Keratinocyte (primary cell): ENCODE results near the gene PLEKHH1. TPM values are rescaled to one million over a fixed set of nuclear protein-coding genes. Genes with fewer than 3 reads are reported as not detected.
A peak's percentile ranks its signal among the peaks of the same experiment; 100 is the strongest.

Source experiments
- DNase-seq: peaks from one replicate; pipeline ENCODE4 v3.0.0-alpha.2; 2011; ENCODE audit warnings: low read depth, missing footprints, low spot score
- FAIRE-seq: peaks from 2 replicates; lab custom pipeline; 2011; peaks lifted over from hg19 to GRCh38; lab: Jason Lieb, UNC
- H2AFZ ChIP-seq: 2 replicates; pipeline ENCODE4 v1.6.0; 2012; ENCODE audit warnings: low read length, control low read depth, inconsistent platforms; ENCODE audit not compliant: control insufficient read depth
- H3K27ac ChIP-seq: 2 replicates; pipeline ENCODE4 v1.5.1; 2011; ENCODE audit warnings: low read length; ENCODE audit not compliant: control insufficient read depth, insufficient read depth
- H3K27me3 ChIP-seq: 3 replicates; pipeline ENCODE4 v1.6.0; 2011; ENCODE audit warnings: low read length; ENCODE audit not compliant: control insufficient read depth, insufficient read depth; ENCODE audit errors: extremely low read depth
- H3K36me3 ChIP-seq, 2 experiments: 2 replicates in 1 of 2; 3 replicates in 1 of 2; pipeline ENCODE4 v1.5.1; 2011; ENCODE audit warnings: low read length in 2 of 2, mild to moderate bottlenecking in 1 of 2; ENCODE audit not compliant: control insufficient read depth in 2 of 2, insufficient read depth in 2 of 2; ENCODE audit errors: extremely low read depth in 1 of 2
- H3K4me1 ChIP-seq: 3 replicates; pipeline ENCODE4 v1.5.1; 2011; ENCODE audit warnings: low read length; ENCODE audit not compliant: control insufficient read depth, insufficient read depth; ENCODE audit errors: extremely low read depth
- H3K4me2 ChIP-seq: 3 replicates; pipeline ENCODE4 v1.6.0; 2011; ENCODE audit warnings: low read depth, low read length; ENCODE audit not compliant: control insufficient read depth, insufficient read depth; ENCODE audit errors: extremely low read depth
- H3K4me3 ChIP-seq, 3 experiments: fragments of 200-600 bp in 1 of 3; sonication (generic) in 1 of 3; 2 replicates in 2 of 3; 3 replicates in 1 of 3; pipeline ENCODE4 v1.5.1; 2011 to 2016; ENCODE audit warnings: low read length in 3 of 3, mild to moderate bottlenecking in 3 of 3, control low read depth in 2 of 3, inconsistent platforms in 1 of 3, low read depth in 1 of 3, mixed read lengths in 1 of 3, mixed run types in 1 of 3, moderate library complexity in 1 of 3; ENCODE audit not compliant: control insufficient read depth in 2 of 3, insufficient read depth in 2 of 3; ENCODE audit errors: extremely low read depth in 1 of 3
- H3K79me2 ChIP-seq: 2 replicates; pipeline ENCODE4 v1.6.0; 2012; ENCODE audit warnings: low read length; ENCODE audit not compliant: control insufficient read depth, insufficient read depth
- H3K9ac ChIP-seq: 3 replicates; pipeline ENCODE4 v1.6.0; 2011; ENCODE audit warnings: low read length; ENCODE audit not compliant: control insufficient read depth, insufficient read depth; ENCODE audit errors: extremely low read depth
- H3K9me1 ChIP-seq: 3 replicates; pipeline ENCODE4 v1.6.0; 2011; ENCODE audit warnings: low read length; ENCODE audit not compliant: control insufficient read depth, insufficient read depth; ENCODE audit errors: extremely low read depth
- H3K9me3 ChIP-seq: 2 replicates; pipeline ENCODE4 v1.5.1; 2012; ENCODE audit warnings: low read depth, low read length; ENCODE audit not compliant: control insufficient read depth
- H4K20me1 ChIP-seq: 3 replicates; pipeline ENCODE4 v1.6.0; 2011; ENCODE audit warnings: low read length; ENCODE audit not compliant: control insufficient read depth, insufficient read depth; ENCODE audit errors: extremely low read depth
- EZH2 ChIP-seq: IDR thresholded peaks from one replicate; pipeline ENCODE4 v1.6.1; 2012; ENCODE audit warnings: inconsistent platforms, mild to moderate bottlenecking, low read length, moderate library complexity
- dilution Hi-C: fragments of 300-500 bp; cut with MboI; formaldehyde crosslinking; loops from one replicate; pipeline ENCODE4 v1.7.0; 2020; ENCODE audit warnings: low sequenced_read_pairs; ENCODE audit not compliant: extremely low pct_ligation_motif_present
- polyA plus RNA-seq, 5 experiments: library from polyadenylated mRNA; depleted of rRNA in 3 of 5; stranded (reverse) in 3 of 5; stranded (forward) in 1 of 5; unstranded in 1 of 5; fragments of >200 nt; gene quantifications; 1 replicate in 1 of 5; 2 replicates in 3 of 5; 3 replicates in 1 of 5; pipeline versions ENCODE4 v1.2.1 to v1.2.3, GENCODE V29; 2011 to 2012; ENCODE audit warnings: missing spikeins in 2 of 5, low read depth in 1 of 5, low replicate concordance in 1 of 5
- TF ChIP-seq, protein P1 (sequence below), 3 experiments: IDR thresholded peaks in 1 of 3; conservative IDR thresholded peaks in 1 of 3; optimal IDR thresholded peaks in 1 of 3; 2 replicates in 2 of 3; 3 replicates in 1 of 3; pipeline versions ENCODE3 to v1.5.1; 2011; ENCODE audit warnings: low read length in 3 of 3, mild to moderate bottlenecking in 3 of 3, moderate library complexity in 2 of 3, control low read depth in 1 of 3, inconsistent platforms in 1 of 3; ENCODE audit not compliant: insufficient read depth in 2 of 3; ENCODE audit errors: extremely low read depth in 1 of 3

The PLEKHH1 gene
- polyA plus RNA-seq, 1 donor (not counting 4 experiments of a cell fraction or from before 2014, with no cell fraction given) = 4.4 TPM

DNA sequence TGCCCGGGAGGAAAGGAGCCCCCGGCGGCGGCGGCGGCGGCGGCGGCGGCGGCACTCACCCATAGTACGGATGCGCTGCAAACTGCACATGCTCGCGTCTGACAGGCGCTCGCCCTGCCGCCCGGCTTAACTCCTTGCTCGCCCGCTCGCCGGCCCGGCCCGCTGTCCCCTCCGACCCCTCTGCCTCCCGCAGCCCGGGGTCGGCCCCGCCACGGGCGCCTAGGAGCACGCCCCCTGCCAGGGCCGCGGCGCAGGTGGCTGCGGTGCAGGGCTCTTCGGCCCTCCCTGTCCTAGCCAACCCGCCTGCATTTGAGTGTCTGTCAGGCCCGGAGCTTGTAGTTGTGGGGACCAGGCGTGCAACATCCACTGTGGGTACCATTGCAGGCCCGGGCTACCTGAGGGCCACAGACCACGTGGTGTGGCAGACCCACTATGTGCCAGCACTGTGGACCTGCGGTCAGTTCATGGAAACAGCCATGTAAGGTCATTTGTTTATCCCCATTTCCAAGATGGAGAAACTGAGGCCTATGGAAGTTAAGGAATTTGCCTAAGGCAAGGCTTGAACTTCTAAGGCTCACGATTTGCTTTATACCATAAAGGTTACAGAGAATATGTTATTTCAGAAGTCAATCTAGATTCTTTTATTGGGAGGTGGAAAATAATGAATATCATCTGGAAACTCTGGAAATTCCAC lies 17.6 kb upstream of the PLEKHH1 start:
- Histone ChIP-seq H3K27me3 (peaks cover 8% of the 10 kb centered on the region), H3K27ac (no peak overlapping the region), H3K36me3 (no peaks in the 10 kb centered on the region), H3K9me3 (no peaks in the 10 kb centered on the region), H3K4me3 (peak overlapping the region; percentile 62 to 72 (median 67)), H4K20me1 (no peaks in the 10 kb centered on the region), H3K4me1 (peaks cover 9% of the 10 kb centered on the region), H3K9me1 (no peaks in the 10 kb centered on the region), H3K4me2 (peak overlapping the region; percentile 66), H3K79me2 (no peaks in the 10 kb centered on the region), H3K9ac (peak overlapping the region; percentile 60), H2AFZ (peak overlapping the region; percentile 19)
- no peak for FAIRE-seq
- TF ChIP-seq, protein P1, sequence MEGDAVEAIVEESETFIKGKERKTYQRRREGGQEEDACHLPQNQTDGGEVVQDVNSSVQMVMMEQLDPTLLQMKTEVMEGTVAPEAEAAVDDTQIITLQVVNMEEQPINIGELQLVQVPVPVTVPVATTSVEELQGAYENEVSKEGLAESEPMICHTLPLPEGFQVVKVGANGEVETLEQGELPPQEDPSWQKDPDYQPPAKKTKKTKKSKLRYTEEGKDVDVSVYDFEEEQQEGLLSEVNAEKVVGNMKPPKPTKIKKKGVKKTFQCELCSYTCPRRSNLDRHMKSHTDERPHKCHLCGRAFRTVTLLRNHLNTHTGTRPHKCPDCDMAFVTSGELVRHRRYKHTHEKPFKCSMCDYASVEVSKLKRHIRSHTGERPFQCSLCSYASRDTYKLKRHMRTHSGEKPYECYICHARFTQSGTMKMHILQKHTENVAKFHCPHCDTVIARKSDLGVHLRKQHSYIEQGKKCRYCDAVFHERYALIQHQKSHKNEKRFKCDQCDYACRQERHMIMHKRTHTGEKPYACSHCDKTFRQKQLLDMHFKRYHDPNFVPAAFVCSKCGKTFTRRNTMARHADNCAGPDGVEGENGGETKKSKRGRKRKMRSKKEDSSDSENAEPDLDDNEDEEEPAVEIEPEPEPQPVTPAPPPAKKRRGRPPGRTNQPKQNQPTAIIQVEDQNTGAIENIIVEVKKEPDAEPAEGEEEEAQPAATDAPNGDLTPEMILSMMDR (optimal IDR thresholded peaks at IDR 0.05 in 1 of 3, IDR thresholded peaks at IDR 0.05 in 1 of 3, conservative IDR thresholded peaks at IDR 0.05 in 1 of 3; ENCODE audit: extremely low read depth in 1 of 3, insufficient read depth in 2 of 3, low read length in 3 of 3) = no peak
- no peak for TF ChIP-seq EZH2
- DNase-seq = no peak
- dilution Hi-C loops = no loop called here

DNA sequence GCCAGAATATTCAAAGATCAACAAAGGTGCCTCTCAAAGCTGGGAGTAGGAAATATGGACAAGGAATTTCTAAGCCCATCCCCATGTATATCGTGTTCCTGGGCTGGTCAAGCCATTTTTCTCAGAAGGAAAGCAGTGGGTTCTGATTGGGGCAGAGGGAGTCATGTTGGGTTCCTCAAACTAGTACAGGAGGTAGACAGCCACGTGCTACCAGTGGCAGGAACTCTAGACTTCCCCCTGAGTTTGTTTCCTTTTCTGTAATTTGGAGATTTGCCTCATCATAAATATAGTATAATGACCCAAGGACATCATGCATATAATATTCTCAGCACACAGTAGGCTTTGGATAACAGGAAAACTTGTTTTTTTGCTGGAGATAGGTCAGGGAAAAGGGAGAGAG lies 16.4 kb upstream of the PLEKHH1 start:
- H3K9me1 ChIP-seq = no peaks in the 10 kb centered on the region
- H3K27ac ChIP-seq = no peak overlapping the region
- H3K9me3 ChIP-seq = no peaks in the 10 kb centered on the region
- FAIRE-seq (no peak), DNase-seq (no peak)
- H3K4me3 ChIP-seq = no peak overlapping the region
- no peaks in the 10 kb centered on the region for H4K20me1 ChIP-seq
- no peak for TF ChIP-seq EZH2
- TF ChIP-seq, protein P1 (optimal IDR thresholded peaks at IDR 0.05 in 1 of 3, IDR thresholded peaks at IDR 0.05 in 1 of 3, conservative IDR thresholded peaks at IDR 0.05 in 1 of 3; ENCODE audit: extremely low read depth in 1 of 3, insufficient read depth in 2 of 3, low read length in 3 of 3) = no peak
- H3K36me3 ChIP-seq = no peaks in the 10 kb centered on the region
- H2AFZ ChIP-seq = peak overlapping the region; percentile 53
- no peak overlapping the region for H3K9ac ChIP-seq
- H3K4me1 ChIP-seq = peaks cover 9% of the 10 kb centered on the region
- H3K79me2 ChIP-seq = no peaks in the 10 kb centered on the region
- peaks cover 8% of the 10 kb centered on the region for H3K27me3 ChIP-seq
- no peak overlapping the region for H3K4me2 ChIP-seq
- dilution Hi-C loops = no loop called here
